GM21526 (cell line): Measurements from ENCODE around the gene SEMA6C.
"Not testable (repeated sequence)": the region's sequence is repeated elsewhere in the genome, so short reads cannot be mapped to it uniquely, and the experiment has no call there.

Experiments
- ATAC-seq: cut with Tn5 transposase; IDR thresholded peaks from one replicate; pipeline ENCODE4 v1.9.1; 2021; ENCODE audit warnings: moderate library complexity; ENCODE audit not compliant: unreplicated experiment, low FRiP score

The SEMA6C gene

GRCh38 chr1:151146412-151147131 lies at the start of gene SEMA6C:
Gene SEMA6C (minus strand): TSS chr1:151146631. CDS start chr1:151142621, 4,010 bp downstream.
- peak; percentile 89 for ATAC-seq

- not testable (repeated sequence) for ATAC-seq
Measured at GRCh38 chr1:151194894-151195594, 48.6 kb upstream of the SEMA6C start.

GRCh38 chr1:151193856-151194255 lies 47.4 kb upstream of the SEMA6C start:
- ATAC-seq: no peak

GRCh38 chr1:151193304-151193703 lies 46.9 kb upstream of the SEMA6C start:
- no peak for ATAC-seq

GRCh38 chr1:151192047-151192446 lies 45.6 kb upstream of the SEMA6C start:
- ATAC-seq: no peak

- peak; percentile 79 for ATAC-seq
Measured at GRCh38 chr1:151189637-151190445, 43.4 kb upstream of the SEMA6C start, which contains the start of gene VPS72. Gene VPS72 (minus strand): TSS chr1:151190197. CDS start chr1:151190121, 76 bp downstream.

- not testable (repeated sequence) for ATAC-seq
Measured at GRCh38 chr1:151188667-151189066, 42.2 kb upstream of the SEMA6C start.

- no peak for ATAC-seq
Measured at GRCh38 chr1:151187205-151187604, 40.8 kb upstream of the SEMA6C start.

GRCh38 chr1:151184211-151184610 lies 37.8 kb upstream of the SEMA6C start:
- ATAC-seq: no peak

GRCh38 chr1:151176514-151177045 lies 30.1 kb upstream of the SEMA6C start:
- no peak for ATAC-seq

- ATAC-seq: no peak
Measured at GRCh38 chr1:151175863-151176262, 29.4 kb upstream of the SEMA6C start, which contains the start of gene TMOD4. Gene TMOD4 (minus strand): TSS chr1:151175981. CDS start chr1:151174875, 1,106 bp downstream.

- ATAC-seq: no peak
Measured at GRCh38 chr1:151175041-151175741, 28.8 kb upstream of the SEMA6C start.

GRCh38 chr1:151171190-151171589 lies 24.8 kb upstream of the SEMA6C start:
- ATAC-seq: no peak

- no peak for ATAC-seq
Measured at GRCh38 chr1:151167116-151167515, 20.7 kb upstream of the SEMA6C start.

GRCh38 chr1:151166505-151166956 lies 20.1 kb upstream of the SEMA6C start:
- no peak for ATAC-seq

- peak; percentile 72 for ATAC-seq
Measured at GRCh38 chr1:151165738-151166504, 19.5 kb upstream of the SEMA6C start, which contains the start of the genes LYSMD1 and SCNM1. Gene LYSMD1 (minus strand): TSS chr1:151165902. CDS start chr1:151165258, 644 bp downstream. Gene SCNM1 (plus strand): TSS chr1:151166144. CDS start chr1:151166153, 9 bp downstream.

GRCh38 chr1:151165281-151165737 lies 18.9 kb upstream of the SEMA6C start:
- ATAC-seq: no peak

- no peak for ATAC-seq
Measured at GRCh38 chr1:151164732-151165280, 18.4 kb upstream of the SEMA6C start.
